ENCODE data around the gene ICAM1. TPM values are rescaled to one million over a fixed set of nuclear protein-coding genes. Genes with fewer than 3 reads are reported as not detected.

Gene ICAM1
- total RNA-seq, 1 experiment from 2014 or later: 5.1 TPM

Small RNA genes within 50 kb of the gene (small RNA-seq; reads per million reads assigned to genes)
- gene AC011511.1: not detected
- gene AC011511.4: not detected
- gene MIR4322: not detected

Other genes with a start within 250 kb of the ICAM1 start
- 29.0 and 55.3 TPM in 2 replicates for gene SHFL, start 184.8 kb upstream of the ICAM1 start, total RNA-seq (2014; rRNA removed; shearing (Covaris generic); ENCODE audit: low replicate concordance)
- gene ANGPTL6, start 168.4 kb upstream of the ICAM1 start, total RNA-seq (2014; rRNA removed; shearing (Covaris generic); ENCODE audit: low replicate concordance): 7.3 and 8.3 TPM in 2 replicates
- 30.4 and 77.1 TPM in 2 replicates for gene PPAN, start 164.8 kb upstream of the ICAM1 start, total RNA-seq (2014; rRNA removed; shearing (Covaris generic); ENCODE audit: low replicate concordance)
- gene P2RY11, start 159.4 kb upstream of the ICAM1 start, total RNA-seq (2014; rRNA removed; shearing (Covaris generic); ENCODE audit: low replicate concordance): 1.7 and 6.1 TPM in 2 replicates
- 281 and 602 TPM in 2 replicates for gene EIF3G, start 151.2 kb upstream of the ICAM1 start, total RNA-seq (2014; rRNA removed; shearing (Covaris generic); ENCODE audit: low replicate concordance)
- gene DNMT1, start 76.2 kb upstream of the ICAM1 start, total RNA-seq (2014; rRNA removed; shearing (Covaris generic); ENCODE audit: low replicate concordance): 94.9 and 145 TPM in 2 replicates
- 65.1 and 67.6 TPM in 2 replicates for gene S1PR2, start 39.8 kb upstream of the ICAM1 start, total RNA-seq (2014; rRNA removed; shearing (Covaris generic); ENCODE audit: low replicate concordance)
- 78.6 and 136 TPM in 2 replicates for gene MRPL4, start 18.9 kb upstream of the ICAM1 start, total RNA-seq (2014; rRNA removed; shearing (Covaris generic); ENCODE audit: low replicate concordance)
- gene ICAM4, start 15.8 kb downstream of the ICAM1 start, total RNA-seq (2014; rRNA removed; shearing (Covaris generic); ENCODE audit: low replicate concordance): not detected in 2 replicates
- gene ICAM5, start 18.8 kb downstream of the ICAM1 start, total RNA-seq (2014; rRNA removed; shearing (Covaris generic); ENCODE audit: low replicate concordance): 4.5 and 9.1 TPM in 2 replicates
- gene ZGLP1, start 38.7 kb downstream of the ICAM1 start, total RNA-seq (2014; rRNA removed; shearing (Covaris generic); ENCODE audit: low replicate concordance): 5.3 and 7.1 TPM in 2 replicates
- gene FDX2, start 44.9 kb downstream of the ICAM1 start, total RNA-seq (2014; rRNA removed; shearing (Covaris generic); ENCODE audit: low replicate concordance): 11.9 and 23.2 TPM in 2 replicates
- gene RAVER1, start 62.4 kb downstream of the ICAM1 start, total RNA-seq (2014; rRNA removed; shearing (Covaris generic); ENCODE audit: low replicate concordance): 13.2 and 19.6 TPM in 2 replicates
- gene ICAM3, start 68.5 kb downstream of the ICAM1 start, total RNA-seq (2014; rRNA removed; shearing (Covaris generic); ENCODE audit: low replicate concordance): 92.1 and 206 TPM in 2 replicates
- gene TYK2, start 109.5 kb downstream of the ICAM1 start, total RNA-seq (2014; rRNA removed; shearing (Covaris generic); ENCODE audit: low replicate concordance): 108 and 158 TPM in 2 replicates
- 86.3 and 225 TPM in 2 replicates for gene CDC37, start 132.4 kb downstream of the ICAM1 start, total RNA-seq (2014; rRNA removed; shearing (Covaris generic); ENCODE audit: low replicate concordance)
- 2.6 and 2.9 TPM in 2 replicates for gene PDE4A, start 149.4 kb downstream of the ICAM1 start, total RNA-seq (2014; rRNA removed; shearing (Covaris generic); ENCODE audit: low replicate concordance)
- 25.0 and 53.9 TPM in 2 replicates for gene KEAP1, start 232.2 kb downstream of the ICAM1 start, total RNA-seq (2014; rRNA removed; shearing (Covaris generic); ENCODE audit: low replicate concordance)
- gene S1PR5, start 246.3 kb downstream of the ICAM1 start, total RNA-seq (2014; rRNA removed; shearing (Covaris generic); ENCODE audit: low replicate concordance): not detected in 2 replicates